K562 (cell line): ENCODE results near the gene PARD3. TPM values are rescaled to one million over a fixed set of nuclear protein-coding genes. Genes with fewer than 3 reads are reported as not detected.

ENCODE experiments used
- ATAC-seq: fragments of 200-7000 bp; cut with Tn5 transposase; 3 replicates; pipeline ENCODE4 v1.9.1; 2020; ENCODE audit warnings: moderate library complexity
- BruUV-seq: library from RNA; stranded (reverse); fragments of 400-500 nt; replicated peaks from 2 replicates; lab custom pipeline; 2021; lab: Mats Ljungman, UMichigan
- CTCF ChIA-PET: fragments of 300-600 bp; formaldehyde crosslinking; extraction: SDS; loops from one replicate; lab custom pipeline; 2021; ENCODE audit warnings: low intra/inter-chr PET ratio; lab: Yijun Ruan, JAX
- POLR2A ChIA-PET: fragments of 300-600, 350-650 bp; sonication (Branson Sonifier 250); formaldehyde crosslinking; extraction: SDS; loops from one replicate; lab custom pipeline; 2021; ENCODE audit warnings: antibody characterized with exemption, inconsistent platforms; lab: Yijun Ruan, JAX
- DNase-seq, 4 experiments: peaks; one replicate each; pipeline versions ENCODE4 v3.0.0 to v3.0.0-alpha.2; 2011 to 2018; ENCODE audit warnings: low spot score in 3 of 4, mixed read lengths in 3 of 4; ENCODE audit errors: extremely low read depth in 1 of 4
- FAIRE-seq: peaks from 2 replicates; lab custom pipeline; 2011; peaks lifted over from hg19 to GRCh38; lab: Jason Lieb, UNC
- H2AFZ ChIP-seq: 2 replicates; pipeline ENCODE4 v1.6.0; 2011; ENCODE audit warnings: low read depth, low read length, control low read depth, inconsistent platforms
- H3K27ac ChIP-seq: fragments of 200-600 bp; 3 replicates; pipeline ENCODE4 v1.8.0; 2011; ENCODE audit warnings: low read depth, mild to moderate bottlenecking, control low read depth, inconsistent platforms, low read length, moderate library complexity, mixed read lengths; ENCODE audit errors: extremely low read depth
- H3K27me3 ChIP-seq, 2 experiments: fragments of 300-600 bp in 1 of 2; 2 replicates in 1 of 2; 3 replicates in 1 of 2; pipeline versions ENCODE4 v1.6.0 to v1.8.0; 2011; ENCODE audit warnings: inconsistent platforms in 2 of 2, low read length in 2 of 2, mild to moderate bottlenecking in 1 of 2, mixed read lengths in 1 of 2, moderate library complexity in 1 of 2; ENCODE audit not compliant: control insufficient read depth in 2 of 2, insufficient read depth in 2 of 2
- H3K36me3 ChIP-seq: fragments of 300-600 bp; 3 replicates; pipeline ENCODE4 v1.8.0; 2011; ENCODE audit warnings: mild to moderate bottlenecking, low read length, inconsistent platforms; ENCODE audit not compliant: control insufficient read depth, insufficient read depth
- H3K4me1 ChIP-seq, 2 experiments: fragments of 200-600 bp in 1 of 2; replicated peaks in 1 of 2; 2 replicates in 1 of 2; 3 replicates in 1 of 2; pipeline versions ENCODE4 v1.5.1 to v1.8.0; 2011; ENCODE audit warnings: inconsistent platforms in 2 of 2, low read length in 2 of 2, mild to moderate bottlenecking in 1 of 2, mixed read lengths in 1 of 2, moderate library complexity in 1 of 2; ENCODE audit not compliant: control insufficient read depth in 2 of 2, insufficient read depth in 2 of 2
- H3K4me2 ChIP-seq: 2 replicates; pipeline ENCODE4 v1.6.1; 2011; ENCODE audit warnings: low read length, control low read depth, inconsistent platforms, mixed read lengths; ENCODE audit not compliant: insufficient read depth
- H3K4me3 ChIP-seq: fragments of 200-600 bp; sonication (generic), shearing (Covaris generic); 2 replicates; pipeline ENCODE4 v1.5.1; 2016; ENCODE audit warnings: control low read depth, inconsistent platforms
- H3K79me2 ChIP-seq: fragments of 200-600 bp; 3 replicates; pipeline ENCODE4 v1.8.0; 2011; ENCODE audit warnings: low read length, inconsistent platforms; ENCODE audit not compliant: control insufficient read depth, insufficient read depth
- H3K9ac ChIP-seq, 2 experiments: 2 replicates each; pipeline versions ENCODE4 v1.6.0 to v1.6.1; 2011; ENCODE audit warnings: low read depth in 2 of 2, low read length in 2 of 2, control low read depth in 1 of 2, inconsistent platforms in 1 of 2, mild to moderate bottlenecking in 1 of 2, mixed read lengths in 1 of 2; ENCODE audit not compliant: insufficient read depth in 1 of 2
- H3K9me1 ChIP-seq: one replicate; pipeline ENCODE4 v1.6.0; 2011; ENCODE audit warnings: inconsistent platforms, mild to moderate bottlenecking, low read length, moderate library complexity; ENCODE audit not compliant: control insufficient read depth, insufficient read depth
- H3K9me3 ChIP-seq: replicated peaks from 2 replicates; pipeline ENCODE4 v1.5.1; 2011; ENCODE audit warnings: low read depth, low read length, inconsistent platforms; ENCODE audit not compliant: control insufficient read depth, insufficient read depth
- H4K20me1 ChIP-seq: replicated peaks from 2 replicates; pipeline ENCODE4 v1.6.1; 2011; ENCODE audit warnings: low read length, inconsistent platforms, mixed read lengths; ENCODE audit not compliant: control insufficient read depth, insufficient read depth
- C11orf30 ChIP-seq: fragments of 450-650 bp; IDR thresholded peaks from 2 replicates; pipeline ENCODE4 v1.6.1; 2016; ENCODE audit warnings: low read depth, mild to moderate bottlenecking
- HDAC6 ChIP-seq: IDR thresholded peaks from 2 replicates; pipeline ENCODE4 v1.6.1; 2012; ENCODE audit warnings: low read depth, mild to moderate bottlenecking, control low read depth, inconsistent platforms, low read length, moderate library complexity
- MAFF ChIP-seq: IDR thresholded peaks from 2 replicates; pipeline ENCODE4 v1.6.1; 2012; ENCODE audit warnings: low read length, improper control_type of control experiment
- MBD2 ChIP-seq: sonication (generic); IDR thresholded peaks from 2 replicates; pipeline ENCODE4 v1.6.1; 2016; ENCODE audit warnings: low read depth, borderline replicate concordance
- NFE2 ChIP-seq: IDR thresholded peaks from 2 replicates; pipeline ENCODE4 v1.6.1; 2014; ENCODE audit warnings: antibody characterized with exemption, low read depth
- RB1 ChIP-seq: fragments of 450-650 bp; IDR thresholded peaks from 2 replicates; pipeline ENCODE4 v1.6.1; 2017; ENCODE audit warnings: low read depth, mild to moderate bottlenecking
- ZNF146 ChIP-seq: IDR thresholded peaks from one replicate; pipeline ENCODE4 v1.6.1; 2018; ENCODE audit warnings: missing compliant biosample characterization; ENCODE audit not compliant: unreplicated experiment
- WGBS: fragments of 100-300 bp; shearing (Covaris generic); methylation state at CpG from one replicate; pipeline ENCODE4 v1.1.6; 2016; ENCODE audit warnings: low coverage, mixed read lengths; ENCODE audit not compliant: insufficient coverage; ENCODE audit errors: missing lambda C conversion rate; 5-methylcytosine and 5-hydroxymethylcytosine counted together
- in situ Hi-C: fragments of 300-500 bp; cut with MboI; formaldehyde crosslinking; loops from 4 replicates; pipeline ENCODE4 v1.15.0; 2018; ENCODE audit warnings: inconsistent platforms, mixed read lengths
- intact Hi-C: fragments of 100-400 bp; cut with micrococcal nuclease; formaldehyde crosslinking; loops from 2 replicates; pipeline ENCODE4 v1.14.2; 2022
- polyA plus RNA-seq, 8 experiments: library from polyadenylated mRNA; depleted of rRNA in 4 of 8; stranded (reverse) in 5 of 8; unstranded in 3 of 8; fragments of >200 nt; fragmentation: Nextera tagmentation in 2 of 8; fragmentation: Illumina TruSeq in 1 of 8; extraction: Ambion mirVana in 2 of 8; extraction: Trizol in 1 of 8; gene quantifications; 2 replicates each; pipeline versions ENCODE4 v1.2.1 to v1.2.3, GENCODE V29; 2011 to 2014; ENCODE audit warnings: inconsistent platforms in 1 of 8, missing spikeins in 1 of 8
- total RNA-seq, 7 experiments: library from RNA; depleted of rRNA in 6 of 7; stranded (reverse); fragments of >200 nt in 6 of 7; fragmentation: Illumina TruSeq in 2 of 7; extraction: Trizol in 2 of 7; gene quantifications; 2 replicates each; pipeline versions ENCODE4 v1.2.1 to v1.2.3, GENCODE V29; 2011 to 2021; ENCODE audit warnings: low replicate concordance in 1 of 7
- TF ChIP-seq, protein P1 (sequence below): fragments of 250-450 bp; sonication (Bioruptor Pico); IDR thresholded peaks from 2 replicates; pipeline ENCODE4 v1.5.0; 2021; ENCODE audit warnings: mild to moderate bottlenecking, moderate library complexity
- TF ChIP-seq, protein P2 (sequence below): IDR thresholded peaks from 2 replicates; pipeline ENCODE4 v1.6.1; 2016; ENCODE audit warnings: missing genetic modification characterization, missing compliant biosample characterization

Gene PARD3
- total and polyA plus RNA-seq, 9 of the 15 experiments (the other 6 are each of a cell fraction or from before 2014, with no cell fraction given): 2.7 to 11.7 (median 7.7) TPM

DNA sequence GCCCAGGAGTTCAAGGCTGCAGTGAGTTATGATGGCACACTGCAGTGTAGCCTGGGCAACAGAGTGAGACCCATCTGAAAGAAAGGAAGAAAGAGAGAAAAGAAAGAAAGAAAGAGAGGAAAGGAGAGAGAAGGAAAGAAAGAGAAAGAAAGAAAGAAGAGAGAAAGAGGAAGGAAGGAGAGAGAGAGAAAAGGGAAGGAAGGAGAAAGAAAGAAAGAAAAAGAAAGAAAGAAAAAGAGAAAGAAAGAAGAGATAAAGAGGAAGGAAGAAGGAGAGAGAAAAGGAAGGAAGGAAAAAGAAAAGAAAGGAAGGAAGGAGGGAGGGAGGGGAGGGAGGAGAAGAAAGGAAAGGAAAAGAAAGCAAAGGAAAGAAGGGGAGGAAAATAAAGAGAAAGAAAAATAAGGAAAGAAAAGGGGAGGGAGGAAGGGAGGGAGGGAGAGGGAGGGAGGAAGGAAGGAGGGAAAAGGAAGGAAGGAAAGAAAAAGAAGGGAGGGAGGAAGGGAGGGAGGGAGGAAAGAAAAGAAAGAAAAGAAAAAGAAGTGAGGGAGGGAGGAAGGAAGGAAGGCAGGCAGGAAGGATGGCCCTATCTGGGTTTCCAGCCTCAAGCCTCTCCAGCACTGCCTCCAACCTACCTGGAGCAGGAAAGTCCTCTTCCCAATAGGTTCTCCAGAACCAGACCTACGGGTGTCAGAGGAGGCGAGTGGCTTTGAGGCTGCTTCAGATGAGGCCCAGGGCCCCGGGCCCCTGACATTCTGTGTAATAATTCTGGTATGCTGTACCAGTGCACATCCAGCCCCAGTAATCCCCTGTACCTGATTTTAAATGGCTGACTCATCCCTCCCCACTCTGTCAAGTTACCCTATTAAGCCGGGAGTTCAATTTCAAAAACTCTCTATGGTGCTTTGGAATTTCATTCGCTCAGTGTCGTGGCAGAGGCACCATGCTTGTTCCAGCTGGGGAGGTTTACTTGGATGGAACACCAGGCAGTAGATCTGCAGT is 6.8 kb upstream of the PARD3 start:
- H3K4me3 ChIP-seq: no peak overlapping the region
- no peaks in the 10 kb centered on the region for H3K9me1 ChIP-seq
- peaks cover 0 to 5% of the 10 kb centered on the region in 2 experiments; a peak in 4 of 5 replicates for H3K27me3 ChIP-seq
- no TSS peak for BruUV-seq
- no peak overlapping the region for H3K9ac ChIP-seq
- no peak overlapping the region for H3K27ac ChIP-seq
- no peak for FAIRE-seq
- 2% methylated on average over 6 of the region's 6 CpGs for WGBS
- POLR2A ChIA-PET: interaction anchor here (0.6 kb wide), 1 partner anchor 20 kb away, joined by 3 read pairs; no protein-coding TSS in a partner anchor
- no peak for DNase-seq
- in situ Hi-C loops: no loop called here
- ATAC-seq: peak; percentile 32; the same call in 1 of the 3 replicates
- H2AFZ ChIP-seq: no peak overlapping the region
- no peaks in the 10 kb centered on the region for H3K9me3 ChIP-seq
- CTCF ChIA-PET: no interaction called here
- H3K36me3 ChIP-seq: no peaks in the 10 kb centered on the region
- intact Hi-C loops: no loop called here
- H3K79me2 ChIP-seq: no peaks in the 10 kb centered on the region
- H4K20me1 ChIP-seq: no peaks in the 10 kb centered on the region
- no peak overlapping the region for H3K4me2 ChIP-seq
- no peaks in the 10 kb centered on the region for H3K4me1 ChIP-seq
- TF ChIP-seq HDAC6: no peak
- TF ChIP-seq NFE2: 0 out of 2 replicates have a peak, but pooled peaks have one; percentile 13
- 0 out of 2 replicates have a peak, but pooled peaks have one; percentile 3 for TF ChIP-seq MAFF
- 0 out of 2 replicates have a peak, but pooled peaks have one; percentile 30 for TF ChIP-seq C11orf30
- TF ChIP-seq, protein P1, sequence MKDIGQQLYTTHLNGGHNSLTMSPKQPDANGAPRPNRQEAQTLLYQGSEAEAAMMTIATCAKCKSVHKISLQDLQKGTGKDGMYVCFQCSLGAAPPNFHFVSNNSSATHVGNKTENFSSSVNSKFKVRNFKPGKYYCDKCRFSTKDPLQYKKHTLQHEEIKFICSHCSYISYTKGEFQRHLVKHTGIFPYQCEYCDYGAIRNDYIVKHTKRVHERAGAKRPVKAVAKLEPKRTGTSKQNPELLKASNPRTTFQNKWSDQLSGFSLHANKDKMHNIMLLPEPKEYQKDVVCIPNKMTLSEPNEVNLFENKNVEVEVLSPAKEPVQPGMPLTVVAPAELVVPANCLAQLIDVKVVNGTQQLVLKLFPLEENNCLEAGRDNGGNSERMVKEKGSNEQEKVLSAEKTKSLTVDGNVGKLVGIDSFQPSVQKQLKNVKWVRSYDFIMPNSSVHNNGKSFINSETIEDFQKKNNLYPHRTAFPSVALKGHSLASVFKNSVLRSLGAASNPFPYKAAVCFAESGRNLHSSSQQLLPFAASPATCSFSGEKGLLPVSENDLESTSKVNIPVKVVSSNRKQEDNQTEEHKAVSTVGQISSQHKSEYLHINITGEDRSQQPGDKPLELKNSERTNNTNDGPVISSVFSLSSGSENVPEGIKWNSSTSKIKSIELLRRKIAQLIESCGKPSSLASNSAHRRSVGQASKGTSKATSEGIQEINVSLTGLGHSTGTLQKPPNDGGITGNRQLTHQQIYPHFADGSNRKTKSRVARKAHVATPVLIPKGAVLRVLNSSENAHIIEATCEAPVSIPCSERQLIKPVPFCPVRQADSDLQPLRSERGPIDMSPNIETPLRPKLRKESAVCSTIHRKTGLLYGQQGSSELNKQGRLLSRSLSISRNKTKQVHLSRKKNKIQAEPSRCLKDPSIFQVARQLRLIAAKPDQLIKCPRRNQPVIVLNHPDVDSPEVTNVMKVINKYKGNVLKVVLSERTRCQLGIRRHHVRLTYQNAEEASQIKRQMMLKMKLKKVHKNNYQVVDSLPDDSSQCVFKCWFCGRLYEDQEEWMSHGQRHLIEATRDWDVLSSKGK: no peak
- TF ChIP-seq MBD2: no peak
- no peak for TF ChIP-seq ZNF146 (CRISPR knock-in tag)
- TF ChIP-seq RB1: no peak
- TF ChIP-seq, protein P2, sequence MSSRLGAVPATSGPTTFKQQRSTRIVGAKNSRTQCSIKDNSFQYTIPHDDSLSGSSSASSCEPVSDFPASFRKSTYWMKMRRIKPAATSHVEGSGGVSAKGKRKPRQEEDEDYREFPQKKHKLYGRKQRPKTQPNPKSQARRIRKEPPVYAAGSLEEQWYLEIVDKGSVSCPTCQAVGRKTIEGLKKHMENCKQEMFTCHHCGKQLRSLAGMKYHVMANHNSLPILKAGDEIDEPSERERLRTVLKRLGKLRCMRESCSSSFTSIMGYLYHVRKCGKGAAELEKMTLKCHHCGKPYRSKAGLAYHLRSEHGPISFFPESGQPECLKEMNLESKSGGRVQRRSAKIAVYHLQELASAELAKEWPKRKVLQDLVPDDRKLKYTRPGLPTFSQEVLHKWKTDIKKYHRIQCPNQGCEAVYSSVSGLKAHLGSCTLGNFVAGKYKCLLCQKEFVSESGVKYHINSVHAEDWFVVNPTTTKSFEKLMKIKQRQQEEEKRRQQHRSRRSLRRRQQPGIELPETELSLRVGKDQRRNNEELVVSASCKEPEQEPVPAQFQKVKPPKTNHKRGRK (tag): peak; percentile 92
